ENCODE measurements around the gene MYH7B. TPM values are rescaled to one million over a fixed set of nuclear protein-coding genes. Genes with fewer than 3 reads are reported as not detected.

The MYH7B gene
- total and polyA plus RNA-seq, 2 donors (not counting 3 experiments of a cell fraction or from before 2014, with no cell fraction given) = 0.03 TPM; not detected in 1

- dilution Hi-C loops (cut with MboI; ENCODE audit: extremely low pct_ligation_motif_present, low sequenced_read_pairs) = no loop called here
- Histone ChIP-seq H3K9ac (replicated peaks; ENCODE audit: extremely low read depth, insufficient read depth, low read length) (no peak overlapping the region), H3K4me1 (ENCODE audit: control insufficient read depth, extremely low read depth, insufficient read depth, low read length) (no peaks in the 10 kb centered on the region), H3K27me3 (ENCODE audit: control insufficient read depth in 2 of 2, insufficient read depth in 2 of 2, low read length in 2 of 2) (no peaks in the 10 kb centered on the region), H4K20me1 (replicated peaks; ENCODE audit: control insufficient read depth, extremely low read depth, insufficient read depth, low read length) (no peaks in the 10 kb centered on the region), H3K27ac (ENCODE audit: insufficient read depth, low read depth, low read length) (no peak overlapping the region), H3K9me3 (replicated peaks; ENCODE audit: control insufficient read depth, insufficient read depth, low read length) (no peaks in the 10 kb centered on the region), H2AFZ (ENCODE audit: low read depth, low read length) (no peak overlapping the region), H3K9me1 (replicated peaks; ENCODE audit: control insufficient read depth, extremely low read depth, insufficient read depth, low read length) (no peaks in the 10 kb centered on the region), H3K36me3 (ENCODE audit: control insufficient read depth in 2 of 2, extremely low read depth in 1 of 2, insufficient read depth in 2 of 2, low read length in 2 of 2) (peaks cover 0 to 58% of the 10 kb centered on the region in 2 experiments), H3K79me2 (ENCODE audit: control insufficient read depth, insufficient read depth, low read length) (no peaks in the 10 kb centered on the region), H3K4me3 (replicated peaks in 1 of 3; ENCODE audit: insufficient read depth in 1 of 3, low read depth in 1 of 3, low read length in 3 of 3) (no peak overlapping the region), H3K4me2 (ENCODE audit: insufficient read depth, low read length) (no peak overlapping the region)
- ChIA-PET CTCF (interaction anchor here (0.6 to 3.4 kb wide), 4 partner anchors 12 to 124 kb away, joined by 3 to 26 read pairs (median 4); partner anchors contain the start of gene GGT7), POLR2A (no interaction called here)
- TF ChIP-seq POLR2A (IDR thresholded peaks at IDR 0.05; ENCODE audit: low read depth, low read length) = no peak
- TF ChIP-seq CTCF (IDR thresholded peaks at IDR 0.05; ENCODE audit: extremely low read depth in 1 of 2, insufficient read depth in 1 of 2, low read depth in 1 of 2, low read length in 2 of 2) = no peak
- no peak for TF ChIP-seq EZH2 (IDR thresholded peaks at IDR 0.05; ENCODE audit: borderline replicate concordance, low read depth, low read length, severe bottlenecking)
- TF ChIP-seq MYC (IDR thresholded peaks at IDR 0.05; ENCODE audit: low read depth, low read length) = no peak
- no peak for TF ChIP-seq POLR2AphosphoS5 (IDR thresholded peaks at IDR 0.05; ENCODE audit: insufficient read depth, low read depth, low read length)
- no peak for TF ChIP-seq MAX (IDR thresholded peaks at IDR 0.05; ENCODE audit: insufficient read depth, insufficient read length)
- TF ChIP-seq JUN (IDR thresholded peaks at IDR 0.05; ENCODE audit: borderline replicate concordance, insufficient read depth, insufficient read length, low read depth) = no peak
- TF ChIP-seq GATA2 (IDR thresholded peaks at IDR 0.05; ENCODE audit: insufficient read depth, insufficient read length, low read depth, low read length) = no peak
- TF ChIP-seq FOS (IDR thresholded peaks at IDR 0.05; ENCODE audit: borderline replicate concordance, insufficient read depth, low read length) = no peak
- intact Hi-C loops (cut with micrococcal nuclease) = no loop called here
- BruUV-seq (replicated peaks) = no TSS peak
- FAIRE-seq (no peak), DNase-seq (ENCODE audit: low read depth, low spot score) (no peak)
Observed at GRCh38 chr20:34997131-34997561, 41.5 kb downstream of the MYH7B start.
